KOPT-K1 (cell line): ENCODE data around the gene DRD1.
"Not testable (repeated sequence)": the region's sequence is repeated elsewhere in the genome, so short reads cannot be mapped to it uniquely, and the experiment has no call there.

Experiments
- H3K27ac ChIP-seq: fragments of 200-600 bp; sonication (generic); 2 replicates; pipeline ENCODE4 v1.5.1; 2016; ENCODE audit warnings: antibody characterized with exemption, mild to moderate bottlenecking, low read depth, low read length; ENCODE audit not compliant: poor library complexity, severe bottlenecking
- H3K36me3 ChIP-seq: fragments of 200-600 bp; sonication (generic); 2 replicates; pipeline ENCODE4 v1.5.1; 2017; ENCODE audit warnings: antibody characterized with exemption, mild to moderate bottlenecking, low read length, moderate library complexity; ENCODE audit not compliant: insufficient read depth
- H3K9me3 ChIP-seq: fragments of 200-600 bp; sonication (generic); 2 replicates; pipeline ENCODE4 v1.5.1; 2017; ENCODE audit warnings: antibody characterized with exemption, low read length, mild to moderate bottlenecking; ENCODE audit not compliant: insufficient read depth, poor library complexity, severe bottlenecking

The DRD1 gene

DNA sequence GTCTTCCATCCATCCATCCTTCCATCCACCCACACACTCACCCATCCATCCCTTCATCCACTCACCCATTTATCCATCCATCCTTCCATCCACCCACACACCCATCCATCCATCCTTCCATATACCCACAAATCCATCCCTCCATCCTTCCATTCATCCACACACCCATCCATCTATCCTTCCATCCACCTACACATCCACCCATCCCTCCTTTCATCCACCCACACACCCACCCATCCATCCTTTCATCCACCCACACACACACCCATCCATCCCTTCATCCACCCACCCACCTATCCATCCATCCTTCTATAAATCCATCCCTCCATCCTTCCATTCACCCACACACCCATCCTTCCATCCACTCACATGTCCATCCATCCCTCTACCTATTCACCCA lies 23.6 kb downstream of the DRD1 start:
- Histone ChIP-seq H3K27ac (no peak overlapping the region), H3K9me3 (no peaks in the 10 kb centered on the region), H3K36me3 (no peaks in the 10 kb centered on the region)

DNA sequence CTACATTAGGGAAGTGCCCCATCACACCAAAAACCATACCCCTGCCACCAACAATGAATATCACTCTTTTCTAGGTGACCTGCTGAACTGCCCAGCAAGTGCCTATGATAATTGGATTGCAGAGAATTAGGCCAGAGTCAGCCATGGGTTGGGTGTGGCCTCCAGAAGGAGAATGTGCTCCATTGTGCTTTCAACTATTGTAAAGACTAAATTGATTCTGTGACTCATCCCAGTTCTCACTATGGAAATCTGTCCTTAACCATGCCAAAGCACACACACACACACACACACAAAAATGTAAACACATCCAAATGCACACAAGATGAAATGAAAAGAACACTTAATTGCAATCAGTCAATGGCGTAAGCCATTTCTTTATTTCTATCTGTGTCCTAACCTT lies 25.7 kb downstream of the DRD1 start:
- Histone ChIP-seq H3K9me3 (no peaks in the 10 kb centered on the region), H3K36me3 (no peaks in the 10 kb centered on the region), H3K27ac (no peak overlapping the region)

DNA sequence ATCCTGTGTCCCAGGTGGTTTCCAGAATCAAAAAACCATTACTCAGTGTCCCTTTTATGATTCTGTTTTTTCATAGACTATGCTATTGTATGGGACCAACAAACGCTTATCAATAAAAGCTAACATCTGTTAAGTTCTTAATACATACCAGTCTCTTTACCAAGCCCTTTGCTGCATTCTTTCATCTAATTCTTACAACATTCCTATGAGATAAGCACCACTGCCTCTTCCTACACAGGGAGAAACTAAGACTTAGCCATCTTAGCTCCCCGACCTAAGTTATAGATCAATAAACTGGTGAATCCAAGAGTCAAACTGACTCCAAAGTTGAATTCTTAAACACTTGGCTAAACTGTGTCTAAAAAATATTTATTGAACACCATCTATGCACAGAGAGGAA lies 26.6 kb downstream of the DRD1 start:
- H3K9me3 ChIP-seq = no peaks in the 10 kb centered on the region
- no peak overlapping the region for H3K27ac ChIP-seq
- no peaks in the 10 kb centered on the region for H3K36me3 ChIP-seq

DNA sequence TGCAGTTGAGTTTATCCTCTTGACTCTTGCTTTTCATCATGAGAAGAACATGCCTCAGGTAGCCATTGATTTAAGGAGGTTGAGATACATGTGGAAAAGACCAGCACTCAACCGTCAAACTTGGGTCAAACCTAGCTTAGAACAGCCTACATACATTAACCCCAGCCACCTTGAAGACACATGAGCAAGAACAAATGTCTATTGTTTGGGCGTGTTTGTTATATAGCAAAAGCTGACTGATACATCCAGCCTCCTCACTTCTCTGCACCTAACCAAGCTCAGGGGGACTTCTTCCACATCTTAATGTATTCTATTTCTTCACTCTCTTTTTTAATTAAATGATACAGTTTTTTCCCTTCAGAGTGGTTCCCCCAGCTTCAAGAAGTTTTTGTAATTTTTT lies 28.7 kb downstream of the DRD1 start:
- H3K36me3 ChIP-seq = no peaks in the 10 kb centered on the region
- H3K9me3 ChIP-seq = no peaks in the 10 kb centered on the region
- H3K27ac ChIP-seq = no peak overlapping the region

DNA sequence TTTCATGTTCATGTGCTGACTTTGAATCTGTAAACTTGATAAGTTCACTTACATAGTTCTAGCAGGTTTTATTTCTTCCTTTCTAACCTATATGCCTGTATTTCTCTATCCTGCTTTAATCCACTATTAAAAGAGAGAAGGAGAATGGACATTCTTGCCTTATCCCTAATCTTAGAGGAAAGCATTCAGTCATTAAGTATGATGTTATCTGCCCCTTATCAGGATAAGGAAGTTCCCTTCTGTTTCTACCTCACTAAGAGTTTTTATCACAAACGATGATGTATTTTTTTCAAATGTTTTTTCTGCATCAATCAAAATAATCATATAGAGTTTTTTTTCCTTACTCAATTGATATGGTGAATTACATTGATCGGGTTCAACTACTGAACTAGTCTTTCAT lies 33.1 kb downstream of the DRD1 start:
- Histone ChIP-seq H3K27ac (no peak overlapping the region), H3K36me3 (no peaks in the 10 kb centered on the region), H3K9me3 (no peaks in the 10 kb centered on the region)

DNA sequence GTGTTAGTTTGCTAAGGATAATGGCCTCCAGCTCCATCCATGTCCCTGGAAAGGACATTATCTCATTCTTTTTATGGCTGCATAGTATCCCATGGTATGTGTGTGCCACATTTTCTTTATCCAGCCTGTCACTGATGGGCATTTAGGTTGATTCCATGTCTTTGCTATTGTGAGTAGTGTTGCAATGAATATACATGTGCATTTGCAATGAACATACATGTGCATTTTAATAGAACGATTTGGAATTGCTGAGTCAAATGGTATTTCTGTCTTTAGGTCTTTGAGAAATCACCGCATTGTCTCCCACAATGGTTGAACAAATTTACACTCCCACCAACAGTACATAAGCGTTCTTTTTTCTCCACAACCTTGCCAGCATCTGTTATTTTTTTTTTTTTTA lies 37.7 kb downstream of the DRD1 start:
- no peaks in the 10 kb centered on the region for H3K36me3 ChIP-seq
- H3K9me3 ChIP-seq = no peaks in the 10 kb centered on the region
- no peak overlapping the region for H3K27ac ChIP-seq

DNA sequence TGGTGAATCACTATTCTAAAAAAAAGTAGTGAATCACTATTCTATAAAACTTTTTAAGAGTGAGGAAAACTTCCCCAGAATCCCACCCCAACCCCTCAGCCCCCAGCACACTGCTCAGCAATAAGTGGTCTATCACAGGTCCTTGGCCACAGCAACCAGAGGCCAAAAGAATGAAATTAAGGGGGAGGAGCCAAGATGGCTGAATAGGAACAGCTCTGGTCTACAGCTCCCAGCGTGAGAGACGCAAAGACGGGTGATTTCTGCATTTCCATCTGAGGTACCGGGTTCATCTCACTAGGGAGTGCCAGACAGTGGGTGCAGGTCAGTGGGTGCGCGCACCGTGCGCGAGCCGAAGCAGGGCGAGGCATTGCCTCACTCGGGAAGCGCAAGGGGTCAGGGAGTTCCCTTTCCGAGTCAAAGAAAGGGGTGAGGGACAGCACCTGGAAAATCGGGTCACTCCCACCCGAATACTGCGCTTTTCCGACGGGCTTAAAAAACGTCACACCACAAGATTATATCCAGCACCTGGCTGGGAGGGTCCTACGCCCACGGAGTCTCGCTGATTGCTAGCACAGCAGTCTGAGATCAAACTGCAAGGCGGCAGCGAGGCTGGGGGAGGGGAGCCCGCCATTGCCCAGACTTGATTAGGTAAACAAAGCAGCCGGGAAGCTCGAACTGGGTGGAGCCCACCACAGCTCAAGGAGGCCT lies 46.2 kb downstream of the DRD1 start:
- H3K36me3 ChIP-seq, H3K9me3 ChIP-seq, H3K27ac ChIP-seq: not testable (repeated sequence)

DNA sequence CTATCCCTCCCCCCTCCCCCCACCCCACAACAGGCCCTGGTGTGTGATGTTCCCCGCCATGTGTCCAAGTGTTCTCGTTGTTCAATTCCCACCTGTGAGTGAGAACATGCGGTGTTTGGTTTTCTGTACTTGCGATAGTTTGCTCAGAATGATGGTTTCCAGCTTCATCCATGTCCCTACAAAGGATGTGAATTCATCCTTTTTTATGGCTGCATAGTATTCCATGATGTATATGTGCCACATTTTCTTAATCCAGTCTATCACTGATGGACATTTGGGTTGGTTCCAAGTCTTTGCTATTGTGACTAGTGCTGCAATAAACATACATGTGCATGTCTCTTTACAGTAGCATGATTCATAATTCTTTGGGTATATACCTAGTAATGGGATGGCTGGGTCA lies 48.6 kb downstream of the DRD1 start:
- H3K27ac ChIP-seq, H3K9me3 ChIP-seq, H3K36me3 ChIP-seq: not testable (repeated sequence)

DNA sequence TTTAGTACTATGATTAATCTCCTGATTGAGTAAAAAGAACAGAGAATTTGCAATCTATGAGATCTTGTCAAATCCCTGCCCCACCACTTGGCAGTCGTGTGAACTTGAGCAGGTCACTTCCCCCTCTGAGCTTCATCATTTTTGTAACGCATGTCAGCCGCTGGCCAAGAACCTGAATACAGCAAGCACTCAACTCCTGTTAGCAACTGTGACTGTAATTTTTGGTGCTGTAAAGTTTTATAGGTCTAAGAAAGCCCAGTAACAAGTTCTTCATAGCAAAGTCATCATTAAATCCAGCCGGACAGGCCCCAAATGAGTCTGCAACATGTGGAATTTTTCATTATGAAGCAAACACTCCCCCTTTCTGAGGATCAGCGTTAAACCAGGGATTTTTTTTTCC lies 49.4 kb downstream of the DRD1 start:
- Histone ChIP-seq H3K9me3 (no peaks in the 10 kb centered on the region), H3K36me3 (no peaks in the 10 kb centered on the region), H3K27ac (no peak overlapping the region)

DNA sequence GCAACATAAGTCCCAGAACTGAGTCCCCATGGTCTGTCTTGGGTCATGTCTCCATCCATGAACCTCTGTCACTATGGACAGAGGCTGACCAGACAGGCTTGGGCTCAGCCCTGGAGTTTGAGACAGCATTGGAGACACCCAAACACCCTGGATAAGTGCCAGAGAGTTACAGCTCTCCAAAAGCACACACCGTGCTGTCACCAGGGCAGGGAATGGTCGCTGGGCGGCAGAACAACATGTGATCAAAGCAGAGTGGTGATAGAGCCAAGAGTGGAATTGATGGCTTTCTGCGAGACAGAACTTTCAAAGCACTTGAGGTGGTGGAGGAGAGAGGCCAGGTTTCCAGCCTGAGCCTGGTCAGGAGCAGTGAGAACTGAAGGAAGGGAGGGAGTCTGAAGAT lies 50.1 kb downstream of the DRD1 start:
- Histone ChIP-seq H3K9me3 (no peaks in the 10 kb centered on the region), H3K27ac (no peak overlapping the region), H3K36me3 (no peaks in the 10 kb centered on the region)

DNA sequence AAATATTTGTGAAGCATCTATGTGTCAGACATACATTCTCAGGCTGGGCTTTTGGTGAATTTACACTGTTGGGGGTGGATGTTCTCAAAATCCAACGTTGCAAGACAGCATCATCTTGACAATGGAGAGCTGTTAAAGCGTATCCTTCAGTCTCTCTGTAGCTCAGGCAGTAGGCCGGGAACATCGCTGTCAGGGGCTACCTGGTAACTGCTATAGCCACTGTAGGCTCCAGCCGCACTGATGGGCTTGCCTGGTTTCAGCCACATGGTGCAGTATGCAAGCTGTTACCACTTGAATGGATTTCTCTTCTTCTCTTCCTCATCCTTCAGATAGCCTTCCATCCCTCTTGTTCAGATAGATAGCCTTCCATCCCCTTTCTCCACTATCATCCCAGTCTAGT lies 51.7 kb downstream of the DRD1 start:
- Histone ChIP-seq H3K27ac (no peak overlapping the region), H3K36me3 (no peaks in the 10 kb centered on the region), H3K9me3 (no peaks in the 10 kb centered on the region)

DNA sequence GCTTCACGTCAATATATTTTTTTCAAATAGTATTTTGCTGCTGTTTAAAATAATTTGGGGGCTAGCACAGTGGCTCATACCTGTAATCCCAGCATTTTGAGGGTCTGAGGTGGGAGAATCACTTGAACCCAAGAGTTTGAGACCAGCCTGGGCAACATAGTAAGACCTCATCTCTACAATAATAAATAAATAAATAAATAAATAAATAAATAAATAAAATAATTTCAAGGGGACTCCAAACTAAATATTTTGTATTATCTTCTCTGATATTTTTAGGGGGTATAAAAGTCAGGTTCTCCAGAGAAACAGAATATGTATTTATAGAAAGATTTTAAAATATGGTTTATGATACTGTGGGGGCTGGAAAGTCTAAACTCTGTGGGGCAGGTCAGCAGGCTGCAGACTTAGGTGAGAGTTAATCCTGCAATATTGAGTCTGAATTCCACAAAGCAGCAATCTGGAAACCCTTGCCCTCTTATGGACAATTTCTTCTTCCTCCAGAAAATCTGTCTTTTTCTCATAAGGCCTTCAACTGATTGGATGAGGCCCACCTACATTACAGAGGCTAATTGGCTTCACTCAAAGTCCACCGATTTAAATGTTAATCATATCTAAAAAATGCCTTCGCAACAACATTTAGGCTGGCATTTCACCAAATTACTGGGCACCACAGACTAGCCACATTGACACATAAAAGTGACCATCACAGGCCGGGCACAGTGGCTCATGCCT lies 53.5 kb downstream of the DRD1 start:
- no peaks in the 10 kb centered on the region for H3K9me3 ChIP-seq
- no peaks in the 10 kb centered on the region for H3K36me3 ChIP-seq

More for the DNA sequence above, 53.5 kb downstream of the DRD1 start:
- no peak overlapping the region for H3K27ac ChIP-seq
